Measurements from ENCODE around the gene ZNF101. TPM values are rescaled to one million over a fixed set of nuclear protein-coding genes. Genes with fewer than 3 reads are reported as not detected.

Gene ZNF101
- total and polyA plus RNA-seq, 4 donors, result 7.4 to 12.4 (median 10.4) TPM

- no peaks in the 10 kb centered on the region for H3K36me3 ChIP-seq (ENCODE audit: control insufficient read depth in 4 of 4, insufficient read depth in 4 of 4, low read length in 4 of 4)
- 86 to 91% methylated on average over 5 of the region's 5 CpGs for WGBS, 2 donors
- no peaks in the 10 kb centered on the region for H3K9me3 ChIP-seq (ENCODE audit: control insufficient read depth in 4 of 4, insufficient read depth in 3 of 4, low read length in 3 of 4)
- H3K27me3 ChIP-seq (ENCODE audit: control insufficient read depth in 3 of 3, insufficient read depth in 3 of 3, low read length in 2 of 3), result no peaks in the 10 kb centered on the region
- DNase-seq, result no peak
- no peak for ATAC-seq (ENCODE audit: insufficient read depth, low FRiP score)
- no peak overlapping the region for H3K9ac ChIP-seq (ENCODE audit: insufficient read depth in 1 of 2, low read length in 2 of 2)
- H3K4me1 ChIP-seq (ENCODE audit: control insufficient read depth in 5 of 5, insufficient read depth in 5 of 5, low read length in 5 of 5), result peaks cover 0 to 20% (median 7%) of the 10 kb centered on the region in 5 donors
- TF ChIP-seq CTCF (IDR thresholded peaks at IDR 0.05; ENCODE audit: control extremely low read depth, extremely low read depth), result no peak
- no peak overlapping the region for H3K27ac ChIP-seq (ENCODE audit: low read depth in 1 of 2, low read length in 1 of 2)
- no peak overlapping the region for H3K4me3 ChIP-seq
Observed at GRCh38 chr19:19623383-19623782, 45.3 kb upstream of the ZNF101 start.

GRCh38 chr19:19624032-19624570 is 44.5 kb upstream of the ZNF101 start:
- ATAC-seq (ENCODE audit: insufficient read depth, low FRiP score), result no peak
- Histone ChIP-seq H3K9ac (ENCODE audit: insufficient read depth in 1 of 2, low read length in 2 of 2) (no peak overlapping the region), H3K36me3 (ENCODE audit: control insufficient read depth in 4 of 4, insufficient read depth in 4 of 4, low read length in 4 of 4) (no peaks in the 10 kb centered on the region), H3K27ac (ENCODE audit: low read depth in 1 of 2, low read length in 1 of 2) (no peak overlapping the region), H3K9me3 (ENCODE audit: control insufficient read depth in 4 of 4, insufficient read depth in 3 of 4, low read length in 3 of 4) (no peaks in the 10 kb centered on the region), H3K4me1 (ENCODE audit: control insufficient read depth in 5 of 5, insufficient read depth in 5 of 5, low read length in 5 of 5) (peaks cover 0 to 18% (median 4%) of the 10 kb centered on the region in 5 donors), H3K27me3 (ENCODE audit: control insufficient read depth in 3 of 3, insufficient read depth in 3 of 3, low read length in 2 of 3) (no peaks in the 10 kb centered on the region), H3K4me3 (no peak overlapping the region)
- no peak for TF ChIP-seq CTCF (IDR thresholded peaks at IDR 0.05; ENCODE audit: control extremely low read depth, extremely low read depth)
- 95 to 96% methylated on average over 19 of the region's 19 CpGs for WGBS, 2 donors
- DNase-seq, result no peak

- no peak for ATAC-seq (ENCODE audit: insufficient read depth, low FRiP score)
- H3K4me3 ChIP-seq, result no peak overlapping the region
- no peaks in the 10 kb centered on the region for H3K9me3 ChIP-seq (ENCODE audit: control insufficient read depth in 4 of 4, insufficient read depth in 3 of 4, low read length in 3 of 4)
- TF ChIP-seq CTCF (IDR thresholded peaks at IDR 0.05; ENCODE audit: control extremely low read depth, extremely low read depth), result no peak
- DNase-seq, result no peak
- H3K4me1 ChIP-seq (ENCODE audit: control insufficient read depth in 5 of 5, insufficient read depth in 5 of 5, low read length in 5 of 5), result peaks cover 0 to 12% (median 0%) of the 10 kb centered on the region in 5 donors
- no peaks in the 10 kb centered on the region for H3K27me3 ChIP-seq (ENCODE audit: control insufficient read depth in 3 of 3, insufficient read depth in 3 of 3, low read length in 2 of 3)
- H3K9ac ChIP-seq (ENCODE audit: insufficient read depth in 1 of 2, low read length in 2 of 2), result peak overlapping the region; percentile 16 to 32
- H3K36me3 ChIP-seq (ENCODE audit: control insufficient read depth in 4 of 4, insufficient read depth in 4 of 4, low read length in 4 of 4), result peaks cover 0 to 5% (median 0%) of the 10 kb centered on the region in 4 donors
- no peak overlapping the region for H3K27ac ChIP-seq (ENCODE audit: low read depth in 1 of 2, low read length in 1 of 2)
- 93 to 94% methylated on average over 48 of the region's 48 CpGs for WGBS, 2 donors
Observed at GRCh38 chr19:19626516-19627472, 41.8 kb upstream of the ZNF101 start.
